ENCODE measurements around the gene TENT5C. TPM values are rescaled to one million over a fixed set of nuclear protein-coding genes. Genes with fewer than 3 reads are reported as not detected.

Gene TENT5C
- total and polyA plus RNA-seq, 9 of the 15 experiments (the other 6 are each of a cell fraction or from before 2014, with no cell fraction given): 1.8 to 7.7 (median 4.0) TPM

DNA sequence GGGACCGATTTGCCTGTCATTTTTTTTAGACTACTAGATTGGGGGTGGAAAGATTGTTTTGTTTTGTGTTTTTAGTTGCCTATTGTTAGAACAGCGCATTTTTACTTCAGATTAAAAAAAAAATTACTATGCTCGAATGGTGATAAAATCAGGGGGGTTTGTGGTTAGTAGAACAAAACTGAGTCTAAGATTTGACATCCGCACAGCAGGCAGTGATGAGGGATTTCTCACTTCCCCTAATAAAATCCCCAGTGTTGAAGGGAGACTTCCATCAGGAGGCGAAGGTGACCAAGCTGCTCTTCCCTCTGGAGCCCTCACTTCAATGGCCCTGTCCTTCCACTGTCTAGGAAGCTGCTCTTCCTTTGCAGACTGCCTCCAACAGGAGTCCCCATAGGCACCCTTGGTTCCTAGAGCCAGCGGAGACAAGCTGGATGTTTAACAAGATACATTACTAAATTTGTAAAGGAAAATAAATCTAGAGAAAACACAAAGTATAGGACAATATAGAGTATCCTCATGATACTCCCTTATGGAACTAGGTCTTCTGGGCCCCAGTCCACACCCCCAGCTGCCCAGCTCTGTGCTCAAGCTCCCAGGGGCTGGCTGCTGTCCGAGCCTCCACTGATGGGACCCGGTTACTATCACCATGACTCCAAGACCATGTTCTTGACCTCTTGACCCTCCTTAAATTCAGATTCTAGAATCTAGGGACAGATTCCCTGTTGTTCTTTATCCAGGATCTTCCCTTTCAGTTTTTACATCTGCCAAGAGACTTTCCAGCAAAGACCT is 31.0 kb downstream of the TENT5C start:
- FAIRE-seq: no peak
- Histone ChIP-seq H3K27me3 (ENCODE audit: control insufficient read depth in 2 of 2, insufficient read depth in 2 of 2, low read length in 2 of 2) (no peaks in the 10 kb centered on the region), H3K4me1 (replicated peaks in 1 of 2; ENCODE audit: control insufficient read depth in 2 of 2, insufficient read depth in 2 of 2, low read length in 2 of 2) (peaks cover 16 to 23% of the 10 kb centered on the region in 2 experiments; a peak in 4 of 5 replicates), H3K27ac (ENCODE audit: extremely low read depth, low read depth, low read length) (no peak overlapping the region), H3K9me3 (replicated peaks; ENCODE audit: control insufficient read depth, insufficient read depth, low read depth, low read length) (no peaks in the 10 kb centered on the region), H3K36me3 (ENCODE audit: control insufficient read depth, insufficient read depth, low read length) (no peaks in the 10 kb centered on the region), H3K9ac (ENCODE audit: insufficient read depth in 1 of 2, low read depth in 2 of 2, low read length in 2 of 2) (no peak overlapping the region), H3K4me2 (ENCODE audit: insufficient read depth, low read length) (no peak overlapping the region), H3K9me1 (ENCODE audit: control insufficient read depth, insufficient read depth, low read length) (no peaks in the 10 kb centered on the region), H2AFZ (ENCODE audit: low read depth, low read length) (no peak overlapping the region), H3K79me2 (ENCODE audit: control insufficient read depth, insufficient read depth, low read length) (no peaks in the 10 kb centered on the region), H4K20me1 (replicated peaks; ENCODE audit: control insufficient read depth, insufficient read depth, low read length) (no peaks in the 10 kb centered on the region), H3K4me3 (no peak overlapping the region)
- intact Hi-C loops (cut with micrococcal nuclease): no loop called here
- 0 out of 3 replicates have a peak, but pooled peaks have one; percentile 13 for ATAC-seq
- in situ Hi-C loops (cut with MboI): no loop called here
- POLR2A ChIA-PET: interaction anchor here (0.5 to 24.8 kb wide), 5 partner anchors 9 to 38 kb away, joined by 3 to 383 read pairs (median 4); partner anchors contain the start of gene TENT5C
- WGBS (ENCODE audit: insufficient coverage, low coverage, missing lambda C conversion rate): 45% methylated on average over 8 of the region's 8 CpGs
- DNase-seq (ENCODE audit: extremely low read depth in 1 of 4, low spot score in 3 of 4): no peak
- CTCF ChIA-PET (ENCODE audit: low intra/inter-chr PET ratio): no interaction called here
- no TSS peak for BruUV-seq (replicated peaks)
- no peak for TF ChIP-seq ETS2 (tag; IDR thresholded peaks at IDR 0.05; ENCODE audit: borderline replicate concordance, poor library complexity, severe bottlenecking)
- TF ChIP-seq, protein P1, sequence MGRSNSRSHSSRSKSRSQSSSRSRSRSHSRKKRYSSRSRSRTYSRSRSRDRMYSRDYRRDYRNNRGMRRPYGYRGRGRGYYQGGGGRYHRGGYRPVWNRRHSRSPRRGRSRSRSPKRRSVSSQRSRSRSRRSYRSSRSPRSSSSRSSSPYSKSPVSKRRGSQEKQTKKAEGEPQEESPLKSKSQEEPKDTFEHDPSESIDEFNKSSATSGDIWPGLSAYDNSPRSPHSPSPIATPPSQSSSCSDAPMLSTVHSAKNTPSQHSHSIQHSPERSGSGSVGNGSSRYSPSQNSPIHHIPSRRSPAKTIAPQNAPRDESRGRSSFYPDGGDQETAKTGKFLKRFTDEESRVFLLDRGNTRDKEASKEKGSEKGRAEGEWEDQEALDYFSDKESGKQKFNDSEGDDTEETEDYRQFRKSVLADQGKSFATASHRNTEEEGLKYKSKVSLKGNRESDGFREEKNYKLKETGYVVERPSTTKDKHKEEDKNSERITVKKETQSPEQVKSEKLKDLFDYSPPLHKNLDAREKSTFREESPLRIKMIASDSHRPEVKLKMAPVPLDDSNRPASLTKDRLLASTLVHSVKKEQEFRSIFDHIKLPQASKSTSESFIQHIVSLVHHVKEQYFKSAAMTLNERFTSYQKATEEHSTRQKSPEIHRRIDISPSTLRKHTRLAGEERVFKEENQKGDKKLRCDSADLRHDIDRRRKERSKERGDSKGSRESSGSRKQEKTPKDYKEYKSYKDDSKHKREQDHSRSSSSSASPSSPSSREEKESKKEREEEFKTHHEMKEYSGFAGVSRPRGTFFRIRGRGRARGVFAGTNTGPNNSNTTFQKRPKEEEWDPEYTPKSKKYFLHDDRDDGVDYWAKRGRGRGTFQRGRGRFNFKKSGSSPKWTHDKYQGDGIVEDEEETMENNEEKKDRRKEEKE (IDR thresholded peaks at IDR 0.05; ENCODE audit: borderline replicate concordance in 1 of 2, control insufficient read depth in 1 of 2, low read depth in 2 of 2, low read length in 1 of 2): no peak
- TF ChIP-seq, protein P2, sequence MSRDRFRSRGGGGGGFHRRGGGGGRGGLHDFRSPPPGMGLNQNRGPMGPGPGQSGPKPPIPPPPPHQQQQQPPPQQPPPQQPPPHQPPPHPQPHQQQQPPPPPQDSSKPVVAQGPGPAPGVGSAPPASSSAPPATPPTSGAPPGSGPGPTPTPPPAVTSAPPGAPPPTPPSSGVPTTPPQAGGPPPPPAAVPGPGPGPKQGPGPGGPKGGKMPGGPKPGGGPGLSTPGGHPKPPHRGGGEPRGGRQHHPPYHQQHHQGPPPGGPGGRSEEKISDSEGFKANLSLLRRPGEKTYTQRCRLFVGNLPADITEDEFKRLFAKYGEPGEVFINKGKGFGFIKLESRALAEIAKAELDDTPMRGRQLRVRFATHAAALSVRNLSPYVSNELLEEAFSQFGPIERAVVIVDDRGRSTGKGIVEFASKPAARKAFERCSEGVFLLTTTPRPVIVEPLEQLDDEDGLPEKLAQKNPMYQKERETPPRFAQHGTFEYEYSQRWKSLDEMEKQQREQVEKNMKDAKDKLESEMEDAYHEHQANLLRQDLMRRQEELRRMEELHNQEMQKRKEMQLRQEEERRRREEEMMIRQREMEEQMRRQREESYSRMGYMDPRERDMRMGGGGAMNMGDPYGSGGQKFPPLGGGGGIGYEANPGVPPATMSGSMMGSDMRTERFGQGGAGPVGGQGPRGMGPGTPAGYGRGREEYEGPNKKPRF (IDR thresholded peaks at IDR 0.05; ENCODE audit: low read depth, low read length): no peak
- TF ChIP-seq ZNF184 (CRISPR knock-in tag; IDR thresholded peaks at IDR 0.05): no peak
- TF ChIP-seq, protein P3, sequence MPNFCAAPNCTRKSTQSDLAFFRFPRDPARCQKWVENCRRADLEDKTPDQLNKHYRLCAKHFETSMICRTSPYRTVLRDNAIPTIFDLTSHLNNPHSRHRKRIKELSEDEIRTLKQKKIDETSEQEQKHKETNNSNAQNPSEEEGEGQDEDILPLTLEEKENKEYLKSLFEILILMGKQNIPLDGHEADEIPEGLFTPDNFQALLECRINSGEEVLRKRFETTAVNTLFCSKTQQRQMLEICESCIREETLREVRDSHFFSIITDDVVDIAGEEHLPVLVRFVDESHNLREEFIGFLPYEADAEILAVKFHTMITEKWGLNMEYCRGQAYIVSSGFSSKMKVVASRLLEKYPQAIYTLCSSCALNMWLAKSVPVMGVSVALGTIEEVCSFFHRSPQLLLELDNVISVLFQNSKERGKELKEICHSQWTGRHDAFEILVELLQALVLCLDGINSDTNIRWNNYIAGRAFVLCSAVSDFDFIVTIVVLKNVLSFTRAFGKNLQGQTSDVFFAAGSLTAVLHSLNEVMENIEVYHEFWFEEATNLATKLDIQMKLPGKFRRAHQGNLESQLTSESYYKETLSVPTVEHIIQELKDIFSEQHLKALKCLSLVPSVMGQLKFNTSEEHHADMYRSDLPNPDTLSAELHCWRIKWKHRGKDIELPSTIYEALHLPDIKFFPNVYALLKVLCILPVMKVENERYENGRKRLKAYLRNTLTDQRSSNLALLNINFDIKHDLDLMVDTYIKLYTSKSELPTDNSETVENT (CRISPR knock-in tag; IDR thresholded peaks at IDR 0.05): no peak
- TF ChIP-seq ZNF316 (IDR thresholded peaks at IDR 0.05): no peak
- TF ChIP-seq, protein P4, sequence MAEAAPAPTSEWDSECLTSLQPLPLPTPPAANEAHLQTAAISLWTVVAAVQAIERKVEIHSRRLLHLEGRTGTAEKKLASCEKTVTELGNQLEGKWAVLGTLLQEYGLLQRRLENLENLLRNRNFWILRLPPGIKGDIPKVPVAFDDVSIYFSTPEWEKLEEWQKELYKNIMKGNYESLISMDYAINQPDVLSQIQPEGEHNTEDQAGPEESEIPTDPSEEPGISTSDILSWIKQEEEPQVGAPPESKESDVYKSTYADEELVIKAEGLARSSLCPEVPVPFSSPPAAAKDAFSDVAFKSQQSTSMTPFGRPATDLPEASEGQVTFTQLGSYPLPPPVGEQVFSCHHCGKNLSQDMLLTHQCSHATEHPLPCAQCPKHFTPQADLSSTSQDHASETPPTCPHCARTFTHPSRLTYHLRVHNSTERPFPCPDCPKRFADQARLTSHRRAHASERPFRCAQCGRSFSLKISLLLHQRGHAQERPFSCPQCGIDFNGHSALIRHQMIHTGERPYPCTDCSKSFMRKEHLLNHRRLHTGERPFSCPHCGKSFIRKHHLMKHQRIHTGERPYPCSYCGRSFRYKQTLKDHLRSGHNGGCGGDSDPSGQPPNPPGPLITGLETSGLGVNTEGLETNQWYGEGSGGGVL (CRISPR knock-in tag; IDR thresholded peaks at IDR 0.05): no peak
- no peak for TF ChIP-seq NBN (IDR thresholded peaks at IDR 0.05; ENCODE audit: low read depth)
- no peak for TF ChIP-seq ZNF146 (CRISPR knock-in tag; IDR thresholded peaks at IDR 0.05; ENCODE audit: unreplicated experiment)

Data from K562 (cell line).